ENCODE results near the gene GREB1.

Gene GREB1

GRCh38 chr2:11562011-11562410 is 28.2 kb downstream of the GREB1 start:
- DNase-seq (ENCODE audit: low read depth in 2 of 2) = no peak

GRCh38 chr2:11562476-11562875 is 28.6 kb downstream of the GREB1 start:
- no peak for DNase-seq (ENCODE audit: low read depth in 2 of 2)

- DNase-seq (ENCODE audit: low read depth in 2 of 2) = no peak
These were observed 30.2 kb downstream of the GREB1 start for GRCh38 chr2:11563784-11564666.

GRCh38 chr2:11564816-11565567 is 31.1 kb downstream of the GREB1 start:
- no peak for DNase-seq (ENCODE audit: low read depth in 2 of 2)

- DNase-seq (ENCODE audit: low read depth in 2 of 2) = no peak
These were observed 32.5 kb downstream of the GREB1 start for GRCh38 chr2:11566383-11566782.

GRCh38 chr2:11567631-11568031 is 33.8 kb downstream of the GREB1 start:
- no peak for DNase-seq (ENCODE audit: low read depth in 2 of 2)

GRCh38 chr2:11568436-11568835 is 34.6 kb downstream of the GREB1 start:
- DNase-seq (ENCODE audit: low read depth in 2 of 2) = no peak

- DNase-seq (ENCODE audit: low read depth in 2 of 2) = no peak
These were observed 35.8 kb downstream of the GREB1 start for GRCh38 chr2:11569636-11570035.

- DNase-seq (ENCODE audit: low read depth in 2 of 2) = no peak
These were observed 37.3 kb downstream of the GREB1 start for GRCh38 chr2:11571170-11571569.

GRCh38 chr2:11572996-11573395 is 39.2 kb downstream of the GREB1 start:
- no peak for DNase-seq (ENCODE audit: low read depth in 2 of 2)

GRCh38 chr2:11573418-11574175 is 39.8 kb downstream of the GREB1 start:
- no peak for DNase-seq (ENCODE audit: low read depth in 2 of 2)

GRCh38 chr2:11574176-11575046 is 40.6 kb downstream of the GREB1 start:
- DNase-seq (ENCODE audit: low read depth in 2 of 2) = no peak

- DNase-seq (ENCODE audit: low read depth in 2 of 2) = no peak
These were observed 42.6 kb downstream of the GREB1 start for GRCh38 chr2:11576398-11576797.

- DNase-seq (ENCODE audit: low read depth in 2 of 2) = no peak
These were observed 43.4 kb downstream of the GREB1 start for GRCh38 chr2:11577101-11577883.

GRCh38 chr2:11578081-11578948 is 44.5 kb downstream of the GREB1 start:
- DNase-seq (ENCODE audit: low read depth in 2 of 2) = no peak

- DNase-seq (ENCODE audit: low read depth in 2 of 2) = no peak
These were observed 45.3 kb downstream of the GREB1 start for GRCh38 chr2:11578986-11579774.

GRCh38 chr2:11579867-11580659 is 46.2 kb downstream of the GREB1 start:
- DNase-seq (ENCODE audit: low read depth in 2 of 2) = no peak

GRCh38 chr2:11580697-11581096 is 46.9 kb downstream of the GREB1 start:
- no peak for DNase-seq (ENCODE audit: low read depth in 2 of 2)

Measured in stimulated activated CD8-positive, alpha-beta memory T cell treated with anti-CD3 and anti-CD28 coated beads, Interleukin-2, amount 100 ng/mL, for 48 hours (primary cell).